K562 (cell line): ENCODE results near the gene KIF5C. TPM values are rescaled to one million over a fixed set of nuclear protein-coding genes. Genes with fewer than 3 reads are reported as not detected.
A peak's percentile ranks its signal among the peaks of the same experiment; 100 is the strongest.

Experiments
- ATAC-seq: fragments of 200-7000 bp; cut with Tn5 transposase; 3 replicates; pipeline ENCODE4 v1.9.1; 2020; ENCODE audit warnings: moderate library complexity
- BruUV-seq: library from RNA; stranded (reverse); fragments of 400-500 nt; replicated peaks from 2 replicates; lab custom pipeline; 2021; lab: Mats Ljungman, UMichigan
- CTCF ChIA-PET: fragments of 300-600 bp; formaldehyde crosslinking; extraction: SDS; loops from one replicate; lab custom pipeline; 2021; ENCODE audit warnings: low intra/inter-chr PET ratio; lab: Yijun Ruan, JAX
- POLR2A ChIA-PET: fragments of 300-600, 350-650 bp; sonication (Branson Sonifier 250); formaldehyde crosslinking; extraction: SDS; loops from one replicate; lab custom pipeline; 2021; ENCODE audit warnings: antibody characterized with exemption, inconsistent platforms; lab: Yijun Ruan, JAX
- DNase-seq, 4 experiments: peaks; one replicate each; pipeline versions ENCODE4 v3.0.0 to v3.0.0-alpha.2; 2011 to 2018; ENCODE audit warnings: low spot score in 3 of 4, mixed read lengths in 3 of 4; ENCODE audit errors: extremely low read depth in 1 of 4
- FAIRE-seq: peaks from 2 replicates; lab custom pipeline; 2011; peaks lifted over from hg19 to GRCh38; lab: Jason Lieb, UNC
- H2AFZ ChIP-seq: 2 replicates; pipeline ENCODE4 v1.6.0; 2011; ENCODE audit warnings: low read depth, low read length, control low read depth, inconsistent platforms
- H3K27ac ChIP-seq: fragments of 200-600 bp; 3 replicates; pipeline ENCODE4 v1.8.0; 2011; ENCODE audit warnings: low read depth, mild to moderate bottlenecking, control low read depth, inconsistent platforms, low read length, moderate library complexity, mixed read lengths; ENCODE audit errors: extremely low read depth
- H3K27me3 ChIP-seq, 2 experiments: fragments of 300-600 bp in 1 of 2; 2 replicates in 1 of 2; 3 replicates in 1 of 2; pipeline versions ENCODE4 v1.6.0 to v1.8.0; 2011; ENCODE audit warnings: inconsistent platforms in 2 of 2, low read length in 2 of 2, mild to moderate bottlenecking in 1 of 2, mixed read lengths in 1 of 2, moderate library complexity in 1 of 2; ENCODE audit not compliant: control insufficient read depth in 2 of 2, insufficient read depth in 2 of 2
- H3K36me3 ChIP-seq: fragments of 300-600 bp; 3 replicates; pipeline ENCODE4 v1.8.0; 2011; ENCODE audit warnings: mild to moderate bottlenecking, low read length, inconsistent platforms; ENCODE audit not compliant: control insufficient read depth, insufficient read depth
- H3K4me1 ChIP-seq, 2 experiments: fragments of 200-600 bp in 1 of 2; replicated peaks in 1 of 2; 2 replicates in 1 of 2; 3 replicates in 1 of 2; pipeline versions ENCODE4 v1.5.1 to v1.8.0; 2011; ENCODE audit warnings: inconsistent platforms in 2 of 2, low read length in 2 of 2, mild to moderate bottlenecking in 1 of 2, mixed read lengths in 1 of 2, moderate library complexity in 1 of 2; ENCODE audit not compliant: control insufficient read depth in 2 of 2, insufficient read depth in 2 of 2
- H3K4me2 ChIP-seq: 2 replicates; pipeline ENCODE4 v1.6.1; 2011; ENCODE audit warnings: low read length, control low read depth, inconsistent platforms, mixed read lengths; ENCODE audit not compliant: insufficient read depth
- H3K4me3 ChIP-seq: fragments of 200-600 bp; sonication (generic), shearing (Covaris generic); 2 replicates; pipeline ENCODE4 v1.5.1; 2016; ENCODE audit warnings: control low read depth, inconsistent platforms
- H3K79me2 ChIP-seq: fragments of 200-600 bp; 3 replicates; pipeline ENCODE4 v1.8.0; 2011; ENCODE audit warnings: low read length, inconsistent platforms; ENCODE audit not compliant: control insufficient read depth, insufficient read depth
- H3K9ac ChIP-seq, 2 experiments: 2 replicates each; pipeline versions ENCODE4 v1.6.0 to v1.6.1; 2011; ENCODE audit warnings: low read depth in 2 of 2, low read length in 2 of 2, control low read depth in 1 of 2, inconsistent platforms in 1 of 2, mild to moderate bottlenecking in 1 of 2, mixed read lengths in 1 of 2; ENCODE audit not compliant: insufficient read depth in 1 of 2
- H3K9me1 ChIP-seq: one replicate; pipeline ENCODE4 v1.6.0; 2011; ENCODE audit warnings: inconsistent platforms, mild to moderate bottlenecking, low read length, moderate library complexity; ENCODE audit not compliant: control insufficient read depth, insufficient read depth
- H3K9me3 ChIP-seq: replicated peaks from 2 replicates; pipeline ENCODE4 v1.5.1; 2011; ENCODE audit warnings: low read depth, low read length, inconsistent platforms; ENCODE audit not compliant: control insufficient read depth, insufficient read depth
- H4K20me1 ChIP-seq: replicated peaks from 2 replicates; pipeline ENCODE4 v1.6.1; 2011; ENCODE audit warnings: low read length, inconsistent platforms, mixed read lengths; ENCODE audit not compliant: control insufficient read depth, insufficient read depth
- C11orf30 ChIP-seq: fragments of 450-650 bp; IDR thresholded peaks from 2 replicates; pipeline ENCODE4 v1.6.1; 2016; ENCODE audit warnings: low read depth, mild to moderate bottlenecking
- HSF4 ChIP-seq: fragments of 250-450 bp; sonication (Bioruptor Pico); IDR thresholded peaks from 2 replicates; pipeline ENCODE4 v2.1.2; 2022; ENCODE audit warnings: mild to moderate bottlenecking, moderate library complexity, borderline replicate concordance
- KDM5B ChIP-seq: fragments of 200-600 bp; sonication (generic); IDR thresholded peaks from 2 replicates; pipeline ENCODE4 v1.6.1; 2012; ENCODE audit warnings: low read depth, mild to moderate bottlenecking, moderate library complexity, low read length, control low read depth, inconsistent platforms; ENCODE audit not compliant: insufficient replicate concordance
- MAFF ChIP-seq: IDR thresholded peaks from 2 replicates; pipeline ENCODE4 v1.6.1; 2012; ENCODE audit warnings: low read length, improper control_type of control experiment
- MAFG ChIP-seq: fragments of 450-650 bp; conservative IDR thresholded peaks from 2 replicates; pipeline ENCODE4 v1.6.1; 2016; ENCODE audit warnings: missing genetic modification characterization, missing compliant biosample characterization
- MAFK ChIP-seq: IDR thresholded peaks from 2 replicates; pipeline ENCODE4 v1.6.1; 2011; ENCODE audit warnings: low read length, improper control_type of control experiment
- ZKSCAN3 ChIP-seq: fragments of 250-450 bp; sonication (Bioruptor Pico); IDR thresholded peaks from 2 replicates; pipeline ENCODE4 v1.4.0; 2020
- ZNF316 ChIP-seq: fragments of 450-650 bp; IDR thresholded peaks from 2 replicates; pipeline ENCODE4 v1.6.1; 2016
- WGBS: fragments of 100-300 bp; shearing (Covaris generic); methylation state at CpG from one replicate; pipeline ENCODE4 v1.1.6; 2016; ENCODE audit warnings: low coverage, mixed read lengths; ENCODE audit not compliant: insufficient coverage; ENCODE audit errors: missing lambda C conversion rate; 5-methylcytosine and 5-hydroxymethylcytosine counted together
- in situ Hi-C: fragments of 300-500 bp; cut with MboI; formaldehyde crosslinking; loops from 4 replicates; pipeline ENCODE4 v1.15.0; 2018; ENCODE audit warnings: inconsistent platforms, mixed read lengths
- intact Hi-C: fragments of 100-400 bp; cut with micrococcal nuclease; formaldehyde crosslinking; loops from 2 replicates; pipeline ENCODE4 v1.14.2; 2022
- polyA plus RNA-seq, 8 experiments: library from polyadenylated mRNA; depleted of rRNA in 4 of 8; stranded (reverse) in 5 of 8; unstranded in 3 of 8; fragments of >200 nt; fragmentation: Nextera tagmentation in 2 of 8; fragmentation: Illumina TruSeq in 1 of 8; extraction: Ambion mirVana in 2 of 8; extraction: Trizol in 1 of 8; gene quantifications; 2 replicates each; pipeline versions ENCODE4 v1.2.1 to v1.2.3, GENCODE V29; 2011 to 2014; ENCODE audit warnings: inconsistent platforms in 1 of 8, missing spikeins in 1 of 8
- total RNA-seq, 7 experiments: library from RNA; depleted of rRNA in 6 of 7; stranded (reverse); fragments of >200 nt in 6 of 7; fragmentation: Illumina TruSeq in 2 of 7; extraction: Trizol in 2 of 7; gene quantifications; 2 replicates each; pipeline versions ENCODE4 v1.2.1 to v1.2.3, GENCODE V29; 2011 to 2021; ENCODE audit warnings: low replicate concordance in 1 of 7

Gene KIF5C
- total and polyA plus RNA-seq, 9 of the 15 experiments (the other 6 are each of a cell fraction or from before 2014, with no cell fraction given), result 0.01 to 0.09 (median 0.01) TPM; not detected in 6

- intact Hi-C loops, result no loop called here
- TF ChIP-seq HSF4 (CRISPR knock-in tag), result no peak
- H2AFZ ChIP-seq, result no peak overlapping the region
- no peak overlapping the region for H3K4me3 ChIP-seq
- in situ Hi-C loops, result no loop called here
- ChIA-PET POLR2A (no interaction called here), CTCF (no interaction called here)
- 0% methylated on average over 6 of the region's 6 CpGs for WGBS
- peaks cover 10% of the 10 kb centered on the region in 2 experiments; a peak in 4 of 5 replicates for H3K27me3 ChIP-seq
- no peak overlapping the region for H3K27ac ChIP-seq
- no peaks in the 10 kb centered on the region for H4K20me1 ChIP-seq
- FAIRE-seq, result no peak
- H3K4me2 ChIP-seq, result no peak overlapping the region
- no TSS peak for BruUV-seq
- no peaks in the 10 kb centered on the region for H3K36me3 ChIP-seq
- no peaks in the 10 kb centered on the region for H3K79me2 ChIP-seq
- no peak for ATAC-seq
- no peaks in the 10 kb centered on the region for H3K4me1 ChIP-seq
- H3K9me1 ChIP-seq, result no peaks in the 10 kb centered on the region
- DNase-seq, result no peak
- H3K9ac ChIP-seq, result no peak overlapping the region
- H3K9me3 ChIP-seq, result no peaks in the 10 kb centered on the region
Observed at GRCh38 chr2:148953426-148953825, 78.4 kb downstream of the KIF5C start.

- TF ChIP-seq MAFF (peak; percentile 31), MAFG (tag) (peak; percentile 68), ZKSCAN3 (CRISPR knock-in tag) (no peak), C11orf30 (peak; percentile 67; the same call in 1 of the 2 replicates), MAFK (peak; percentile 23; the same call in 1 of the 2 replicates), ZNF316 (peak; percentile 84), KDM5B (no peak)
- TF ChIP-seq, all 486 proteins: peak for 5
- Histone ChIP-seq H3K27ac (no peak overlapping the region), H3K9me1 (no peaks in the 10 kb centered on the region), H3K4me1 (no peaks in the 10 kb centered on the region), H3K9ac (no peak overlapping the region), H3K9me3 (no peaks in the 10 kb centered on the region), H3K36me3 (no peaks in the 10 kb centered on the region), H3K4me2 (no peak overlapping the region), H3K4me3 (no peak overlapping the region), H2AFZ (no peak overlapping the region), H4K20me1 (no peaks in the 10 kb centered on the region), H3K27me3 (peaks cover 4 to 6% of the 10 kb centered on the region in 2 experiments; a peak in 2 of 5 replicates), H3K79me2 (no peaks in the 10 kb centered on the region)
- FAIRE-seq (no peak), DNase-seq (no peak), ATAC-seq (no peak)
- no TSS peak for BruUV-seq
- intact Hi-C loops (no loop called here), in situ Hi-C loops (no loop called here)
- POLR2A ChIA-PET, result interaction anchor here (1.3 kb wide), 1 partner anchor 46 kb away, joined by 4 read pairs; no protein-coding TSS in a partner anchor
- 2% methylated on average over 3 of the region's 3 CpGs for WGBS
- CTCF ChIA-PET, result no interaction called here
Observed at GRCh38 chr2:148954536-148954935, 79.5 kb downstream of the KIF5C start.
